BJ (cell line): ENCODE measurements around the gene TAOK2. TPM values are rescaled to one million over a fixed set of nuclear protein-coding genes. Genes with fewer than 3 reads are reported as not detected.
A peak's percentile ranks its signal among the peaks of the same experiment; 100 is the strongest.

Source experiments
- CTCF ChIA-PET: fragments of 350-600 bp; formaldehyde crosslinking; extraction: SDS; loops from one replicate; lab custom pipeline; 2021; ENCODE audit warnings: antibody characterized with exemption, inconsistent platforms; lab: Yijun Ruan, JAX
- POLR2A ChIA-PET: fragments of 300-600 bp; sonication (Branson Sonifier 250); formaldehyde crosslinking; extraction: SDS; loops from one replicate; lab custom pipeline; 2021; ENCODE audit warnings: antibody characterized with exemption; lab: Charles Lee
- DNase-seq: peaks from one replicate; pipeline ENCODE4 v3.0.0-alpha.2; 2011; ENCODE audit warnings: low read depth
- H3K27me3 ChIP-seq: 2 replicates; pipeline ENCODE4 v1.6.0; 2011; ENCODE audit warnings: low read length; ENCODE audit not compliant: control insufficient read depth, insufficient read depth
- H3K36me3 ChIP-seq: 2 replicates; pipeline ENCODE4 v1.5.1; 2011; ENCODE audit warnings: low read length; ENCODE audit not compliant: control insufficient read depth, insufficient read depth
- H3K4me3 ChIP-seq: 2 replicates; pipeline ENCODE4 v1.5.1; 2011; ENCODE audit warnings: low read depth, mild to moderate bottlenecking, control low read depth, low read length
- CTCF ChIP-seq: IDR thresholded peaks from 2 replicates; pipeline ENCODE4 v1.5.1; 2011; ENCODE audit warnings: low read depth, mild to moderate bottlenecking, control low read depth, inconsistent platforms, low read length, moderate library complexity; ENCODE audit not compliant: insufficient read depth
- polyA plus RNA-seq: library from polyadenylated mRNA; depleted of rRNA; stranded (reverse); fragments of >200 nt; gene quantifications from 2 replicates; pipeline ENCODE4 v1.2.3, GENCODE V29; 2011

Gene TAOK2
- polyA plus RNA-seq, 1 experiment: 24.3 TPM

GRCh38 chr16:29995911-29996765 lies 22.5 kb downstream of the TAOK2 start, which contains the start of gene INO80E:
Gene INO80E, plus strand, starts transcription at chr16:29996241. Its CDS starts 70 bp downstream, at chr16:29996311.
- peaks cover 21% of the 10 kb centered on the region for H3K36me3 ChIP-seq
- TF ChIP-seq CTCF: 0 out of 2 replicates have a peak, but pooled peaks have one; percentile 2
- peak; percentile 76 for DNase-seq
- CTCF ChIA-PET: interaction anchor here (0.6 to 1.4 kb wide), 4 partner anchors 9 to 295 kb away, joined by 3 to 8 read pairs (median 3); partner anchors contain the start of gene PAGR1
- H3K4me3 ChIP-seq: peak within 1 kb of the TSS; percentile 90
- no peaks in the 10 kb centered on the region for H3K27me3 ChIP-seq
- POLR2A ChIA-PET: no interaction called here

GRCh38 chr16:29996766-29997250 lies 23.1 kb downstream of the TAOK2 start:
- Histone ChIP-seq H3K4me3 (peak overlapping the region; percentile 90), H3K27me3 (no peaks in the 10 kb centered on the region), H3K36me3 (peaks cover 17% of the 10 kb centered on the region)
- DNase-seq: no peak
- POLR2A ChIA-PET: no interaction called here
- no peak for TF ChIP-seq CTCF
- CTCF ChIA-PET: interaction anchor here (0.6 to 1.4 kb wide), 5 partner anchors 8 to 296 kb away, joined by 3 to 8 read pairs (median 3); partner anchors contain the start of gene PAGR1

GRCh38 chr16:29999605-30000004 lies 25.9 kb downstream of the TAOK2 start:
- CTCF ChIA-PET: interaction anchor here (0.8 kb wide), 1 partner anchor 12 kb away, joined by 3 read pairs; no protein-coding TSS in a partner anchor
- Histone ChIP-seq H3K4me3 (no peak overlapping the region), H3K27me3 (no peaks in the 10 kb centered on the region), H3K36me3 (peaks cover 11% of the 10 kb centered on the region)
- no peak for TF ChIP-seq CTCF
- DNase-seq: no peak
- POLR2A ChIA-PET: no interaction called here

- no peak for DNase-seq
- 0 out of 2 replicates have a peak, but pooled peaks have one; percentile 6 for TF ChIP-seq CTCF
- POLR2A ChIA-PET: no interaction called here
- no peaks in the 10 kb centered on the region for H3K27me3 ChIP-seq
- no peak overlapping the region for H3K4me3 ChIP-seq
- peaks cover 12% of the 10 kb centered on the region for H3K36me3 ChIP-seq
- CTCF ChIA-PET: interaction anchor here (0.8 to 1.6 kb wide), 2 partner anchors 11 to 30 kb away, joined by 3 to 4 read pairs; partner anchors contain the start of gene TLCD3B
Measured at GRCh38 chr16:30000735-30001631, 27.3 kb downstream of the TAOK2 start.
